CD4-positive, alpha-beta T cell treated with Interferon gamma for 1 hour (primary cell): ENCODE results near the gene AKT1.
"Not testable (repeated sequence)": the region's sequence is repeated elsewhere in the genome, so short reads cannot be mapped to it uniquely, and the experiment has no call there.

Experiments used
- DNase-seq: peaks from one replicate; pipeline ENCODE4 v3.0.0-alpha.2; 2020

AKT1 gene

GRCh38 chr14:104751539-104752422 lies 43.8 kb downstream of the AKT1 start:
- DNase-seq, result no peak

DNA sequence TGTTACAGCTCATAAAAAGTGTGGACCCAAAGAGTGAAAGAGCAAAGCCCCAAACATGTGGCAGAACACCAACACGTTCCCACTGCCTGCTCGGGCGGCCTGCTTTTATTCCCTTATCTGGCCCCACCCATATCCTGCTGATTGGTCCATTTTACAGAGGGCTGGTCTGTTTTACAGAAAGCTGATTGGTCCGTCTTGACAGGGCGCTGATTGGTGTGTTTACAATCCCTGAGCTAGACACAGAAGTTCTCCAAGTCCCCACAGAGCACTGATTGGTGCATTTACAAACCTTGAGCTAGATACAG lies 44.8 kb downstream of the AKT1 start:
- DNase-seq, result not testable (repeated sequence)

DNA sequence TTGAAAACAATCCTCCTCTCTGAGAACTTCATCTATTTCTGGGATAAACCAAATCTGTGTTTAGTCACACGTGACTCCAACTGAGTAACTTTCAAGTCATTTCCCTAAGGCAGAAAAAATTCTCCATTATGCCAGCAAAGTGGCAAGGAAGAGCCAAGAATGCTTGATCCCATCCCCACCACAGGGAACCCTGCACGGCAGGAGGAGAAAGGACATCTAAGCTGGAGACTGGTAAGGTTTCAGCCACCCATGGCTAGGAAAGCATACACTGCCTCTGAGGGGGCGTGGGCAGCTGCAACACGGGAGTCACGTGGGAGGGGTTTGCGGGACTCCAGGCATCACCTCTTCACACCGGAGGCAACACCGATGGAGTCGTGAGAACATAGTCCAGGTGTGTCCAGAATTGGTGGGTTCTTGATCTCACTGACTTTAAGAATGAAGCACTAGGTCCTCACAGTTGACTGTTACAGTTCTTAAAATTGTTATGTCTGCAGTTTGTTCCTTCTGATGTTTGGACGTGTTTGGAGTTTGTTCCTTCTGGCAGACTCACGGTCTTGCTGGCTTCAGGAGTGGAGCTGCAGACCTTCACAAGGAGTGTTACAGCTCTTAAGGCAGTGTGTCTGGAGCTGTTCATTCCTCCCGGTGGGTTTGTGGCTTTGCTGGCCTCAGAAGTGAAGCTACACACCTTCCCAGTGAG lies 45.3 kb downstream of the AKT1 start:
- DNase-seq, result no peak

DNA sequence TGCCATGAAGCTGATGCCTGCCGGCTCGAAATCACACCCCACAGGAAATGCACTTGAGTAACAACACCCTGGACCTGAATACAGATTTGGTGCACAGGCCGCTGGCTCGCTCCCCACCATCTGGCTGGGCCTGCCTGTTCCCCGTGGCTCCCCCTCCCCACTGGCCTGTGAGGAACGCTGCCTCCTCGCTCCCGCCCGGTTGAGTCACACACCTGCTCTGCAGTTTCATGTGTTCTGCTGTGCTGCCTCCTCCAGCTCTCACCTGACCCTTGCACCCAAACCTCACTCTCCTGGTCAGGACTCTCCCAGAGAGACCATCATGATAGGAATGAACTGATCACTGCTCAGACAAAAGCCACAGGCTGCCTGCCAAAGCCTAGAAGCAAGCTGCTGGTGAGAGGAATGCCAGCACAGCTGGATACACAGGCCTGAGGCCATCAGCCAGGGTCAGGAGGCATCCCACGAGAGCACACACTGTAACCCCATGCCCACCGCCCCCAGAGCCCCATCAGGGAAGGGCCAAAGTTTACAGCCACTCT lies 46.4 kb downstream of the AKT1 start:
- DNase-seq, result no peak

DNA sequence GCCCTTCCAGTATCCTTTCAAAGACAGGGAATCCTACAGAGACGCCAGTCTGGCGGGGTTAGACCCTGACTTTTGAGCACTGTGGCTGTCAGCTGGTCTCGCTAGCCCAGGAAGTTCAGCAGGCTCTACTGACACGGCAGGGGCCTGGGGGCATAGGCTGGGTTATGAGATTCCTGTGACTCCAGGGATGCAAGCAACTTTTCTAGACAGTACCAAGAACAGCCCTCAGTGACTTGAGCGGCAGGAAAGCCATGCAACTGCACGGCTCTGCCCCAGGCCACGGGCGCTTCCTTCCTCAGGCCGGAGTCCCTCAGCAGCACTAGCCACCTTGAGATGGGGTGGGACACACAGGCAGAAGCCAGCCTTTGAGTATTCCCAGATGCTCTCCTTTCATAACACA lies 47.7 kb downstream of the AKT1 start:
- no peak for DNase-seq

DNA sequence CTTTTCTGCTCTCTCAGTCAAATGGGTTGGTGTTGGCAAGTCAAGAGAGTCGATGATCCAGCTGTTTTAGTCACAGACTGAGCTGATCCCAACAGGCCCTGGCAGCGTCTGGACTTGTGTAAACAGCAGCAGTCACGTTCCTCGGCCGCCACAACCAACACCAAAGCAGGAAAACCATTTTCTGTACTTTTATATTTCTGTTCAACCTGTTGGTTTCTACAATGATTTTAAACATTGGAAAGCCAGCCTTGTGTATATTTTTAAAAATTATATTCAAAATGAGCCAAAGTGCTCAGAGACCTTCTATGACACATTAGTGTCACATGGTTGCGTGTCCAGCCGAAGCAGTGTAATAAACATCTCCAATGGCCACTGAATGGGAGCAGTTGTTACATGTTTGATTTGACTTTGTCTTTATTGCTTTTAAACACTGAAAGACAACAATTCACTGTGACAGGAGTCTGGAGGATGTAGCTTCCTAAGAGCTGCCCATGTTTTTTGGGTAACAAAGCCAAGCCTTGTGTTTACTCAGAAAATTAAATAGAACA lies 48.5 kb downstream of the AKT1 start:
- no peak for DNase-seq

- no peak for DNase-seq
Observed at GRCh38 chr14:104746071-104746545, 49.4 kb downstream of the AKT1 start.

DNA sequence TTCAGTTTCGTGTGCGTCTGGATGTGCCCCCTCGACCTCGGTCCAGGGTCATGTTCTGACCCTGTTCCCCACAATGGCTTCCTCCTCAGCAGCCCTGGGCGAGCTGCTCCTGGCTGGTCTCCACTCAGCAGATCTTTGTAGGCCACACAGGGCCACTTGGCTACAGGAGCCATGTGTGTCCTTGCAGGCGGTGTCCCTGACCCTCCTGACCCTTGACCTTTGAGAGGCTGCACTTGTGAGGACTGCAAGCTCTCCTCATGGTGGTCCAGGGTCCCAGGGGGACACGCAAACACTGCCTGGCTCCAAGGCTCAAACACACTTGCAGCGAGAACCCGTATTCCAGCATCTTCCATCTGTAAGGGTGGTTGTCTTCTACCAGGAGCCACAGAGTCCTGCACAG lies 50.1 kb downstream of the AKT1 start:
- DNase-seq, result no peak

DNA sequence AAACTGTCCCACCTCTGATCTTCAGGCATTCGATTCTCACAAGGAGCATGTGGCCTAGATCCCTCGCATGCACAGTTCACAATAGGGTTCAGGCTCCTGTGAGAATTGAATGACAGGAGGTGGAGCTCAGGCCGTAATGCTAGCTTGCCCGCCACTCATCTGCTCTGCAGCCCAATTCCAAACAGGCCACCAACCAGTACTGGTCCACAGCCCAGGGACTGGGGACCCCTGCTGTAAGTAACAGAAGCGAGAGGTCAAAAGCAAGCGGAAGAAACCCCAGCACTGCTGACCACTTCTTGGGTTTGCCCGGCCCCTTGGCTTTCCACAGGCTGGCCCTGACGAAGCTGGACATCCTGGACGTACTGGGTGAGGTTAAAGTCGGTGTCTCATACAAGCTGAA lies 51.1 kb downstream of the AKT1 start:
- no peak for DNase-seq

GRCh38 chr14:104743461-104744380 lies 51.8 kb downstream of the AKT1 start:
- DNase-seq, result no peak

DNA sequence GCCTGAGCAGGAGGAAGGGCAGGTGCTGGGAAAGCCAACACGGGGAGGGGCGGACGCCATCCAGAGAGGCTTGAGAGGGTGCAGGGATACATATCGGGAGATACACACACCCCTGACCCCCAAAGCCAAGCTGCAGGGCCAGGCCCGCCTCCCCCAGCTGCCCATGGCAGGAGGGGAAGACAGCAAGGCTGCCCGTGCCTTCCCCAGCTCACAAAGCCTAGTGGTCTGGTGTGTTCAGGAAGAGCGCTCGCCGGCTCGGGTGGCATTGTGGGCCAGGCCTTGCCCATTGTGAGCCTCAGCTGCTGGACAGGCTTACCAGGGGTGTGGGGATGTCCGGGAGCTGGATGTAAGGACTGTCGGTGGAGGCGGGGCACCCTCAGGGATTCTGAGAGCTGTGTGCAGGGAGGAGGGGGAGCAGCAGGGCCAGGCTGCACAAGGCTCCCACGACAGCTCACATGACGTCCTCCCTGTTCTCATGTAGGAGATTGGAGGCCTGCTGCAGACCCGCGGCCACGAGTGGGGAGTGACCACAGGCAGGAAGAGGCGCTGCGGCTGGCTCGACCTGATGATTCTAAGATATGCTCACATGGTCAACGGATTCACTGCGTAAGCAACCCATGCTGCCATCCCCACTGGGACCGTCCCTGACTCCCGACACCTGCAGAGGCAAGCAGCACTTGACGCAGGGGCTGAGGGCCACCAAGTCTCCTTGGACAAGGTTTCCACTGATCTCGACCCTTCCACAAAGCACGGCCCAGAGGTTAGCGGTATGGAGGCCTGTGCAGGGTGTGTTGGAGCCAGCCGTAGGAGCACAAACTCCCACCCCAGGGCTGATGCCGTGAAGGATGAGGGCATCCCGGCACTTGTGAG lies 52.7 kb downstream of the AKT1 start:
- DNase-seq, result no peak

GRCh38 chr14:104741803-104742251 lies 53.7 kb downstream of the AKT1 start:
- DNase-seq, result no peak

DNA sequence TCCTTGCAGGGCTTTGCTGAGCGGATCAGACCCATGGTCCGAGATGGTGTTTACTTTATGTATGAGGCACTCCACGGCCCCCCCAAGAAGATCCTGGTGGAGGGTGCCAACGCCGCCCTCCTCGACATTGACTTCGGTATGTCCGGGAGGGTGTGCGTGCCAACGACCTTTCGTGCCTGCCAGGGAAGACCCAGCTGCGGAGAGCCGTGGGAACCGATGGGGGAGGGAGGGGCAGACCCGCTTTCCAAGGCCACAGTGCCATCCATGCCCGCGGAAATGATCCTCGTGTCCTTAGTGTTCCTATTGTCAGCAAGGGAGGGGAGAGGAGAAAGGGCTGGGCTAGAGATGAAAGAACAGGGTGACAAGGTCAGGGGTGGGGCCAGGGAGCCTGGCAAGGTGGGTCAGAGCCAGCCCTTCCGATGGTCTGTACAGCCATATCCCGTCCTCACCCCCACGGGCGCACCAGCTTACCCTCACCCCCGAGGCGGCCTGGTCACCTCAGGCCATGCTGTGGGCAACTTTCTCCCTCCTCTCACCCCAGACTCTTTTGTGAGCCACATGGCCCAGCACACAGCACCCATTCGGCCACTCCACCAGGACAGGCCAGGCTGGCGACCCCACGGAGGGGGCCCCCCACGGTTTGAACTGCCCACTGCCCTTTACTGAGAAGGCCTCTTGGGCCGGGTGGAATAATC lies 54.3 kb downstream of the AKT1 start:
- DNase-seq, result no peak

DNA sequence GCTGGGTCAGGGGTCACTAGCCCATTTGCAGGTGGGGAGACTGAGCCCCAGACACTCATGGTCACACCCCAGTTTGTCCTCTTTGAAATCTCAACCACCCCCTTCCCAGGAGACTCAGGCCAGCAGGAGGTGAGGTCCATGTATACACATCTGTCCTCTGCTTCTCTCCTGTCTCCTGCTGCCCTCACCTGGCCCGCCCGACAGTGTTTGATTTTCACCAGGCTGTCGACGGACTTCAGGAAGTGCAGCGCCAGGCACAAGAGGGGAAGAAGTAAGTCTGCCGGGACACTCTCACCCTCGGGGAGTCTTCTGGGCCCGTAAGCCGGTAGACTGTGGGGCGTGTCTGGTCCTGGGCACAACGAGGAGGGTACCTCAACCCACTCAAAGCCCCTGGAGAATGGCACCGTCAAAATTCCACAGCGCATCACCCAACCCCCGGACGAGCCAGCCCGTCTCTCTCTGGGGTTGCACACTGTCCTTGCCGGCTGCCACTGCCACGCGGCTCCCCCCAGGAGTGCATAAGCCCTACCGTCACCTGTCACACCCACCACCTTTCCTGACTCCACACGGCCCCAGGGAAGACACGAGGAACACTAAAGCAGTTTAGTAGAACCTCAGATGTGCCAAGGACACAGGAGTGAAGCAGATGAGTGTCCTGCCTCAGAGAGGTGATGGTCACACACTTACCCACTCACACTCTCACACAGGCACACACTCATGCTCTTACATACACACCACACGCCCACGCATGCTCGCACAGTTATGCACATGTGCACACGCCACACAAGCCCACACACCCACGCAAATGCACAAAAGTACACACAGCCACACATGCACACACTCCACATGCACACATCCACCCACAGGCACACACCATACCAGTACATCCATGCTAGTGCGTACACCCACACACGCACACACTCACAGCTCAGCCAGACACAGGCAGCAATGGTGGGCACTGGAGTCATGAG lies 55.7 kb downstream of the AKT1 start:
- no peak for DNase-seq

DNA sequence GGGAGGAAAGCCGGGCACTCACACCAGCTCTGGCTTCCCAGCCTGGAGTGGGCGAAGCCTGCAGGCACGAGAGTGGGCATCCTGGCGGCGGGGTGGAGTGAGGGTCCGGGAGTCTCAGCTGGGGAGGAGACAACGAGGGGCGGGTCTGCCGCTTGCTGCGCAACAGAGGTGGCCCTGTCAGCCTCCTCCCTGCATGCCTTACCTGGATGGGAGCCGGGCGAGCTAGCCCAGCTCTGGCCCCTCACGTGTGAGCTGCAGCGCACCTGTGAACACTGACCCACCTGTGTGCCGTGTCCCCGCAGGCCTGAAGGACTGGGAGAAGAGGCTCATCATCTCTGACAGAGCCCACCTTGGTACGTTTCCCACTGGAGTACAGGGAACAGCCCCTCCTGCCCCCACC lies 56.5 kb downstream of the AKT1 start:
- DNase-seq, result no peak

DNA sequence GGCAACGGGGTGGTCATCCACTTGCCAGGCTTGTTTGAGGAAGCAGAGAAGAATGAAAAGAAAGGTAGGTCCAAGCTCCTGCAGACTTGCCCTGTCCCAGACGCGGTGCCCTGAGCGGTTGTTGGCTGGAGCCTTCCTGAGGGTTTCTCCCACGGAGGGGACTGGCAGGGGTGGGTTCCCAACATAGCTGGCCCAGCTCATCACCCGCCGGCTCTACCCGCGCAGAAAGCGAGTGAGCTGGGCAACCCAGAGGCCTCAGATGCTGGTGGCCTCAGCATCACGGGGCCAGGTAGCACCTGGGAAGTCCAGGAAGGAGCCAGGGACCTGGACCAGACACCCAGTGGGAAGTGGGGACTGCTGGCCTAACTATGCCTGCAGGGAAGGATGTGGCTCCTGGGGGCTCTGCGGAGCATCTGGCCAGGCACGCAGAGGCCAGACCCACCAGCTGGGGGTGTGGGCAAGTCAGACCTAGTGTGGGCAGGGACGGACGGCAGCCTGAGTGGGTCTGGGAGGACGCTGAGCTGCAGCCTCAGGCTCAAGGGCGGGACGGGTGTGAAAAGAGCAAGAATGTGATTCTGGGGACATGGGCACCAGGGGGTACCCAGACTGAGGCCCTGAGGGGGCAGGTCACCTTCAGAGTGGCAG lies 57.1 kb downstream of the AKT1 start:
- no peak for DNase-seq

DNA sequence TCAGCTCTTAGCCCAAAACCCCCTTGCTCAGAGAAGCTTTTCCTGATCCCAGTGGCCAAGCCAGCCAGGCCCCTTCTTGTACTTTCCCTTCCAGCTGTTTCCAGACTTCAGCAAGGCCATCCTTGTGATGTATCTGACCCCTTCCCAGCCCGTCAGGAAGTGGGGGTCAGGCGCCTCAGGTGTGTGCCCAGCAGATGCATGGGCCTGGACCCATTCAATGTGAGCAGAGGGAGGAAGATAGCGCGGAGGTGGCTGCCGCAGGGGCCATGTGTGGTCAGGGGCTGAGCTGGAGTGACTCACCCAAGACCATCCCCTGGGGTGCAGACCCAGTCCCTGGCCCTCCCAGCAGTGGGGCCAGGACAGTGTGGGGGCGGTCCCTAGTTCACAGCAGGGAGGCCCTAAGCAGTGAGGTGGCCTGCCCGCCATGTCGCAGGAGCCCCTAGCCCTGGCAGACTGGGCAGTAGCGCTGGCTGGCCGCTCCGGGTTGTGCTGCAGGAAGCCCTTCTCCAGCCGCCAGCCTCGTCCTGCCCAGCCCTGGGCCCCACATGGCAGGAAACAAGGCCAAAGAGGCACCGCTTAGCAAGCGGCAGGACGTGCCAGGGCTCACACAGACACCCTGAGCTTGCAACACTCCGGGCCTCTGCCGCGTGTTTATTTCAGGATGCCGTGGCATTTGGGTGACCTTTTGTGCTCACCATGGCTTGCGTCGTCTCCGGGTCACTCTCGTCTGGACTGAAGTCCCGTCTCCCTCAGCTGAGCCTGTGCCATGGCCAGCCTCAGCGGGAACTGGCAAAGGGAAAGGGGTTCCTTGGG lies 59.5 kb downstream of the AKT1 start:
- DNase-seq, result peak; percentile 39
